Right lobe of liver (tissue), 4 donors: ENCODE results near the gene STAP2.

ENCODE experiments used
- CTCF ChIP-seq, 4 donors: fragments of 200-600 bp in 3 of 4; fragments of 450-650 bp in 1 of 4; IDR thresholded peaks; one replicate each; pipeline versions ENCODE4 v1.5.1 to v1.8.0; 2016 to 2022; ENCODE audit warnings: antibody characterized with exemption in 4 of 4, mild to moderate bottlenecking in 2 of 4
- POLR2A ChIP-seq: fragments of 450-650 bp; IDR thresholded peaks from one replicate; pipeline ENCODE4 v1.6.1; 2017; ENCODE audit warnings: antibody characterized with exemption, mild to moderate bottlenecking
- donor health status: DM: no; HTN: no; CAD: no.
- donor health status: DM: no; HTN: no; CAD: no.
- donor health status: DM: no; HTN: yes; CAD: no.

- TF ChIP-seq POLR2A: no peak
- no peak for TF ChIP-seq CTCF (IDR thresholded peaks at IDR 0.05)
Measured at GRCh38 chr19:4327252-4327876, 11.3 kb downstream of the STAP2 start.
